ENCODE data around the gene GPR149.

GPR149 gene

DNA sequence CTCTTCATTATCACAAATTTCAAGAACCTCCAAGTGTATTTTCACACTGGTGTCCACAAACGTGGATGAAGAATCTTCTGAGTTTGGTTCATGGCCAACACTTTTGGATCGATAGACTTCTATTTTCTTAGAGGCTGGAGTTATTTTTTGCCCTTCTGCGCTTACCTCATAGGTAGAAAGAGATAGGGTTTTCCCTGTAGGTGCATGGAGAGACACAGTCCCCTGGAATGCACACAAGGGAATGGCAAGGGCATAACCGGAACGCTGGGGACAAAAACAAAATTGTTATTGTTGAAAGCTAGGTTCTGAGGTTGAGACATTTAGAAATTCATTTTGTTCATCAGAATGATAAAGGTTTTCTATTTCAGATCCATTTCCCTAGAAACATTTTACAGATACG is 92.0 kb downstream of the GPR149 start:
- DNase-seq: no peak

DNA sequence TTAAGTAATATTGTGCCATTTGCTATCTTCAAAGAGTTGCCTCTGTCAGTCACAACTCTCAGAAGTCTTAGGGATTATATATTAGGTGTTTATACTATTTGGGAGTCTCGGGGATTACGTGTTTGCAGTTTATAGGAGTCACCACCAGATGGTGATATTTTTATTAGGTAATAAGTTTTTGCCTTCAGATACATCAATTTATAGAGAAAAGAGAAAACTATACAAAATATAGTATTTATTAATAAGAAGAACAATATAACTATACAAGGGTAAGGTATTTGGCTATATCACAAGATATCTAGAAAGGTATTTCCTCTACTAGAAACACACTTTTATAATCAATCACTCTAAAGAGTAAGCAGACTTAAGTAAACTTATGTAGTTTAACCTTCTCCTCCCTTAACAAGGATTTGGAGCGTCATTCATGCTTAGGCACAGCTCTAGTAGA is 95.0 kb downstream of the GPR149 start:
- DNase-seq: peak; percentile 33

DNA sequence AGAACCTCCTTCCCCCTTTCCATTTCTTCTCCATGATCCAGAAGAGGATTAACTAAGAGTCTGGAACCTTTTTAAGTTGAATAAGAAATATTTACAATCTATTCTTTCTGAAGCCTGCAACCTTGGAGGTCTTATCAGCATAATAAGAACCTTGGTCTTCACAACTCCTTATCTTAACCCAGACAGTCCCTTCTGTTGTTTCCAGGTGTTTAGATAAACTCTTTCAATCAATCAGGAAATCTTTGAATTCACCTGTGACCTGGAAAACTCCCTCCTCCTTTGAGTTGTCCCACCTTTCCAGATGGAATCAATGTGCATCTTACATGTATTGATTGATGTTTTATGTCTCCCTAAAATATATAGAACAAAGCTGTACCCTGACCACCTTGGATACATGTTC is 102.1 kb downstream of the GPR149 start:
- no peak for DNase-seq

GRCh38 chr3:154324919-154325318 is 105.1 kb downstream of the GPR149 start:
- no peak for DNase-seq

GRCh38 chr3:154323891-154324738 is 105.9 kb downstream of the GPR149 start, which contains the start of gene DHX36:
Gene DHX36, minus strand, starts transcription at chr3:154324487. Its CDS starts 71 bp downstream, at chr3:154324416.
- DNase-seq: peak; percentile 98

DNA sequence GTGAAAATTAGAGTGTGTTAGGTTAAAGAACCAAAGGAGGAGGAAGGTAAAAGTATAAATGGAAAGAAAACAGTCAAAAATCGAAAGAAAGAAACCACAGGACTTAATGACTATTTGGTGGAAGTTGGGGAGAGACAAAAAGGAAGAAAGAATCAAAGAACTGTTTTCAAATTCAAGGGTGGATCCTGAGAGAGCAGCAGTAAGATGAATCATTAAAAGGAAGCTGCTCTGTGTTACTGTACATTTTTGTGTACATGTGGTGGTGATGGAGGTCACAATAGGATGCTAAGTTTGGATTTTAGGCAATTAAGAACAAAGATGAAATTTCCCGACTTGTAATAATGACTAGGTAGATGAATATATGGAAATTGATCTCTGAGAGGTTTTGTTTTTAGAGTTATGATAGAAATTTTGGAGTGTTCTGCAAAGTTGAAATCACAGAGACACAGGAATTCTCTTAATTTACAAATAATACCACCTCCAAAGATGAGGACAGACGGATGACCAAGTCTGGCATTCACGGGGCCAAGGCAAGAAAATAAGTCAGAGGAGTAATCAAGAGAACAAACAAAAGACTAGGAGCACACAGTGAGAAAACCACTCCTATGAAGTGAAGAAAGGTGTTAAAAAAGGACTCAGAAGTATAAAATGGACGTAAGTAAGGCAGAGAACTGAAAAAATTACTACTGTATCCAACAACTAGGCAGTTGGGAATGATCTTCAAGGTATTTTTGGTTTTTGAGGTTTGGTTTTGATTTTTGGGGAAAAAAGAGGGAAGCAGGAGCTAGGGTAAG is 112.8 kb downstream of the GPR149 start:
- DNase-seq: no peak

DNA sequence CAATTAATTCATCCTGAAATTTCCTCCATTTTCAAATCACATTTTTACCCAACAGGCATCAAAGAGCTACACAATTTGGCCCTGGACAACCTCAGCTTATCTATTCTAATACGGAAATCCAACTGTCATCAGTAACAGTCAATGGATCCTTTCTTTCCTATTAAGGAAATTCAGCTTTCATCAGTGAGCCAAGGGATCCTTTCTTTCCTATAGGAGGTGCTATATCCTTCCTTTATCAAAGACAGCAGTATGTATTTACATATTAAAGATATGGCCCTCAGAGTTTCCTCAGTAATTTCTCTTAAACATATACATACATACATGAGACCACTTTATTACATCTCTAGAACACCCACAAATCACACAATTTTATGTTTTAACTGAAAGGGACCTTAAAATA is 115.8 kb downstream of the GPR149 start:
- DNase-seq: no peak

DNA sequence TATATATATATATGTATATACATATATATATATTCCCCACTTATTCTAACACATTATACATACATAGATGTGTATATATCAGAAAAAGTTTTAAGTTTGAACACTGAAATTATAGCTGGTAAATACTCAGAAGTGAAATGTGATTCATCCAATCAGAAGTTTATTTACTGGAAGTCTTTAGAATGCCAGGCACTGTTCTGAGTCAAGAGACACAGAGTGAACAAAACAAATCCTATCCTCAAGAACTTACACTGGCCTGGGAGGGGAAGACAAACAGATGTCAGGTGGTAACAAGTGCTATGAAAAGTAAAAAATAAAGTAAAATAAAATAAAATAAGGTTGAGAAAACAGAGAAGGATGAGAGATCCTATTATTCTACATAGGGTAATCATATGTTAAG is 119.2 kb downstream of the GPR149 start:
- no peak for DNase-seq

- no peak for DNase-seq
These were observed 122.6 kb downstream of the GPR149 start for GRCh38 chr3:154307363-154307762.

- no peak for DNase-seq
These were observed 125.1 kb downstream of the GPR149 start for GRCh38 chr3:154304936-154305335.

DNA sequence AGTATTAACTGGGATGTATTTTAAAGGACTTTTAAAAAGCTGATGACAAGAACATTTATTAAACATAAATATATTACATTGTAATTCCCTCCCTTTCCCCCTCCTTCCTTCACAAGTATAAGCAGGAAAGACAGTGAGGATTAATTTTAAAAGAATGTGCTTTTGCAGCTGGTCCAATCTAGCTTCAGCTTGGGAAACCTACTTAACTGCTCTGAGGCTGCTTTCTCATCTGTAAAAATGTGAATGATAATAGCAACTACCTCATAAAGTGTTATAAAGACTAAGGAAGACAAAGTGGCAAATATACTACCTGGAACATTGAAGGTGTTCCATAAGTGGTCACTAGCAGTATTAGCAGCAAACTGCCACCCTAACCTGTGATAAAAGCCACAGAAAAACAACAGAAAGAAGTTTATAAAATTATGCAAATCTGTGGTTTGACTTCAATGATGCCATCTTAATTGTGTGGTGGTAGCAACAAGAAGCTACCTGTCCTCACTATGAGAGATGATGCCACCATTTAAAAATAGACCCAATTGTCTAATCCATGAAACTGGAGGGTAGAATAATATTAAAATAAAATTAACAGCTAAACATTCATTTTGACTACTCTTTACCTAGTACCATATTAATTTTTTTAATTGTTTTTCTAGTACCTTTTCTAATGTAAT is 125.7 kb downstream of the GPR149 start:
- DNase-seq: no peak

- DNase-seq: no peak
These were observed 128.4 kb downstream of the GPR149 start for GRCh38 chr3:154301561-154301960.

- DNase-seq: no peak
These were observed 136.0 kb downstream of the GPR149 start for GRCh38 chr3:154294016-154294415.

GRCh38 chr3:154290187-154290586 is 139.8 kb downstream of the GPR149 start:
- DNase-seq: no peak

Data from NCI-H1105 (cell line).